Left lung (tissue), 10 donors: ENCODE measurements around the gene MSH3. TPM values are rescaled to one million over a fixed set of nuclear protein-coding genes. Genes with fewer than 3 reads are reported as not detected.

Experiments
- ATAC-seq: fragments of 200-7000 bp; cut with Tn5 transposase; one replicate; pipeline ENCODE4 v1.9.1; 2020; ENCODE audit warnings: moderate library complexity
- DNase-seq, 4 donors: peaks; one replicate each; pipeline ENCODE4 v3.0.0-alpha.2; 2013 to 2020
- H3K27ac ChIP-seq, 2 donors: fragments of 200-600 bp; sonication (generic) in 1 of 2; one replicate each; pipeline versions ENCODE4 v1.5.0 to v1.8.0; 2020 to 2021
- H3K27me3 ChIP-seq, 2 donors: fragments of 200-600 bp; sonication (generic) in 1 of 2; one replicate each; pipeline versions ENCODE4 v1.5.0 to v1.8.0; 2020 to 2021
- H3K36me3 ChIP-seq, 2 donors: fragments of 200-600 bp; sonication (generic) in 1 of 2; one replicate each; pipeline versions ENCODE4 v1.5.0 to v1.8.0; 2020 to 2021
- H3K4me1 ChIP-seq, 2 donors: fragments of 200-600 bp; one replicate each; pipeline ENCODE4 v1.8.0; 2021
- H3K4me3 ChIP-seq, 2 donors: fragments of 200-600 bp; sonication (generic) in 1 of 2; one replicate each; pipeline versions ENCODE4 v1.5.0 to v1.8.0; 2020 to 2021; ENCODE audit warnings: mild to moderate bottlenecking in 1 of 2
- H3K9me3 ChIP-seq, 2 donors: fragments of 200-600 bp; sonication (generic) in 1 of 2; one replicate each; pipeline versions ENCODE4 v1.5.0 to v1.8.0; 2020 to 2021
- intact Hi-C, 2 donors: fragments of 100-400 bp; cut with DNase I; formaldehyde crosslinking; loops; one replicate each; pipeline versions ENCODE4 v1.11.2 to v1.14.2; 2022
- polyA plus RNA-seq, 6 donors: library from polyadenylated mRNA; unstranded; fragments of 120-200 nt; gene quantifications; one replicate each; pipeline ENCODE4 v1.2.1, GENCODE V29; 2013; ENCODE audit not compliant: insufficient read length in 6 of 6
- total RNA-seq, 2 donors: library from RNA; stranded (reverse); fragmentation: NEBNext Ultra II Directional; extraction: Animal tissue kit (Norgen Biotek cat#: 25700); gene quantifications; one replicate each; pipeline ENCODE4 v1.2.1, GENCODE V29; 2021
- TF ChIP-seq, protein P1 (sequence below), 2 donors: fragments of 200-600 bp; sonication (generic) in 1 of 2; IDR thresholded peaks; one replicate each; pipeline versions ENCODE4 v1.5.0 to v1.8.0; 2021; ENCODE audit warnings: antibody characterized with exemption in 2 of 2
- donor health status: DM: no; HTN: yes; CAD: no.
- donor health status: DM: no; HTN: no; CAD: no.

The MSH3 gene
- total and polyA plus RNA-seq, 8 donors = 12.7 to 20.1 (median 16.2) TPM

DNA sequence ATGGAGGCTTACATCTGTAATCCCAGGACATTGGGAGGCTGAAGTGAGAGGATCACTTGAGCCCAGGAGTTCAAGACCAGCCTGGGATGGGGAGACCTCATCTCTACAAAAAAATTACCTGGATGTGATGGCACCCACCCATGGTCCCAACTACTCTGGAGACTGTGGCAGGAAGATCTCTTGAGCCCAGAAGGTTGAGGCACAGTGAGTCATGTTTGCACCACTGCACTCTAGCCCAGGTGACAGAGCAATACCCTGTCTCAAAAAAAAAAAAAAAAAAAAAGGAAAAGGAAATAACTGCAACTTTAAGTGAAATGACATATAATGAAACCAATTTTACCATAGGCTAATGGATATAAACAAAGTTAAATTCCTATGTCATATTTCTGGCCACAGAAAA, 152.5 kb downstream of the MSH3 start:
- peaks cover 0 to 12% of the 10 kb centered on the region in 2 donors for H3K36me3 ChIP-seq
- no peak for DNase-seq
- no peak overlapping the region for H3K27ac ChIP-seq
- no peaks in the 10 kb centered on the region for H3K27me3 ChIP-seq
- ATAC-seq = no peak
- no peaks in the 10 kb centered on the region for H3K4me1 ChIP-seq
- H3K4me3 ChIP-seq = no peak overlapping the region
- TF ChIP-seq, protein P1, sequence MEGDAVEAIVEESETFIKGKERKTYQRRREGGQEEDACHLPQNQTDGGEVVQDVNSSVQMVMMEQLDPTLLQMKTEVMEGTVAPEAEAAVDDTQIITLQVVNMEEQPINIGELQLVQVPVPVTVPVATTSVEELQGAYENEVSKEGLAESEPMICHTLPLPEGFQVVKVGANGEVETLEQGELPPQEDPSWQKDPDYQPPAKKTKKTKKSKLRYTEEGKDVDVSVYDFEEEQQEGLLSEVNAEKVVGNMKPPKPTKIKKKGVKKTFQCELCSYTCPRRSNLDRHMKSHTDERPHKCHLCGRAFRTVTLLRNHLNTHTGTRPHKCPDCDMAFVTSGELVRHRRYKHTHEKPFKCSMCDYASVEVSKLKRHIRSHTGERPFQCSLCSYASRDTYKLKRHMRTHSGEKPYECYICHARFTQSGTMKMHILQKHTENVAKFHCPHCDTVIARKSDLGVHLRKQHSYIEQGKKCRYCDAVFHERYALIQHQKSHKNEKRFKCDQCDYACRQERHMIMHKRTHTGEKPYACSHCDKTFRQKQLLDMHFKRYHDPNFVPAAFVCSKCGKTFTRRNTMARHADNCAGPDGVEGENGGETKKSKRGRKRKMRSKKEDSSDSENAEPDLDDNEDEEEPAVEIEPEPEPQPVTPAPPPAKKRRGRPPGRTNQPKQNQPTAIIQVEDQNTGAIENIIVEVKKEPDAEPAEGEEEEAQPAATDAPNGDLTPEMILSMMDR (IDR thresholded peaks at IDR 0.05) = no peak
- intact Hi-C loops = no loop called here
- H3K9me3 ChIP-seq = no peaks in the 10 kb centered on the region

DNA sequence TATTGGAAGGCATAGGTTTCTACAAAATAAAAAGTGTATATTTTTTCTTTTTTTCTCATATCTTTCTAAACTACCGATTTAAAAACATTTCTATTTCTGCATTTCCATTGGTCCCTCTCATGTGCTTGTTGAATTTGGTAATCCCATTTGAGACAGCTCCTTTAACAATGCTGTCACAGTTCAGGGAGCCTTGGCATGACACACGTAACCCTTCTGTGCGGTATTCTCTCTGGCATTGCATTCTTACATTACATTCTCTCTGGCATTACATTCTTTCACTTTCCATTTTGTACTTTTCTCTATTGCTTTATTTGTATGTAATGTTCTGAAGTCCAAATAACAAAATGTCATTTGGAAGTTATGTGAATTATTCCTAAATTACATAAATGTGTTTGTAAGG, 155.0 kb downstream of the MSH3 start:
- DNase-seq (no peak), ATAC-seq (no peak)
- Histone ChIP-seq H3K27me3 (no peaks in the 10 kb centered on the region), H3K36me3 (peaks cover 0 to 23% of the 10 kb centered on the region in 2 donors), H3K9me3 (no peaks in the 10 kb centered on the region), H3K4me1 (no peaks in the 10 kb centered on the region), H3K27ac (no peak overlapping the region), H3K4me3 (no peak overlapping the region)
- intact Hi-C loops = no loop called here
- TF ChIP-seq, protein P1 (IDR thresholded peaks at IDR 0.05) = no peak

DNA sequence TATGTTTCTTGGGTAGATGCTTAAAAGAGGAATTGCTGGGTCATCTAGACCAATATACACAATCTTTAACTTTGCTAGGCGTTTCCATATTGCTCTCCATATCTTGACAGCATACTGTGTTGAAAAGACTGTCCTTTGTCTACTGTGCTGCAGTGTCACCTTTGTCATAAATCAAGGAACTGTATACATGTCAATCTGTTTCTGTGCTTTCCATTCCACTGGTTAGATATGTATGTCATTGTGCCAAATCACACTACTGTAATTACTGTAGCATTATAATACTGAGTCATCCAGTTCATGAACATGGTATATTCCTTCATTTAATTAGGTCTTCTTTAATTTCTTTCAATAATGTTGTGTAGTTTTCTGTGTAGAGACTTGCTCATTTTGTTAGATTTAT, 156.0 kb downstream of the MSH3 start:
- no peak overlapping the region for H3K27ac ChIP-seq
- intact Hi-C loops = no loop called here
- H3K27me3 ChIP-seq = no peaks in the 10 kb centered on the region
- H3K4me1 ChIP-seq = no peaks in the 10 kb centered on the region
- H3K36me3 ChIP-seq = peaks cover 0 to 28% of the 10 kb centered on the region in 2 donors
- H3K9me3 ChIP-seq = no peaks in the 10 kb centered on the region
- DNase-seq (no peak), ATAC-seq (no peak)
- TF ChIP-seq, protein P1 (IDR thresholded peaks at IDR 0.05) = no peak
- H3K4me3 ChIP-seq = no peak overlapping the region

DNA sequence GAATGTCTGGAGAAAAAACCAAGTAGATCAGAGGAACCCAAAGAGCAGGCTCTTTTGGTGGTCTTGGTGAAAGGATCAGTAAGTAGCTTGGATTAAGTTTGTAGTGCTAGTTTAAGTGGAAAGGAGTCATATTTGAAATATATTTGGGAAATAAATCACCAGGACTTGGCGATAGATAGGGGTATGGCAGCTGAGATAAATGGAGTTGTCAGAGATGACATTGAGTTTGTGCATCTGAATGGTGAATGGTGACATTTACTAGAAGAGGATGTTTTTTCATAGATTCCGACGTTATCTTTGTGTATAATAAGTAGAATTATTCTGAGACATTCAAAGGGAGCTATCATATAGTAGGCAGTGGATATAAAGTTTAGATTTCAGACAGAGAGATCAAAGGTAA, 162.1 kb downstream of the MSH3 start:
- H3K4me1 ChIP-seq = no peaks in the 10 kb centered on the region
- TF ChIP-seq, protein P1 (IDR thresholded peaks at IDR 0.05) = no peak
- peaks cover 0 to 24% of the 10 kb centered on the region in 2 donors for H3K36me3 ChIP-seq
- no peaks in the 10 kb centered on the region for H3K27me3 ChIP-seq
- no peak for ATAC-seq
- DNase-seq = no peak
- no peaks in the 10 kb centered on the region for H3K9me3 ChIP-seq
- no peak overlapping the region for H3K27ac ChIP-seq
- intact Hi-C loops = no loop called here
- no peak overlapping the region for H3K4me3 ChIP-seq

DNA sequence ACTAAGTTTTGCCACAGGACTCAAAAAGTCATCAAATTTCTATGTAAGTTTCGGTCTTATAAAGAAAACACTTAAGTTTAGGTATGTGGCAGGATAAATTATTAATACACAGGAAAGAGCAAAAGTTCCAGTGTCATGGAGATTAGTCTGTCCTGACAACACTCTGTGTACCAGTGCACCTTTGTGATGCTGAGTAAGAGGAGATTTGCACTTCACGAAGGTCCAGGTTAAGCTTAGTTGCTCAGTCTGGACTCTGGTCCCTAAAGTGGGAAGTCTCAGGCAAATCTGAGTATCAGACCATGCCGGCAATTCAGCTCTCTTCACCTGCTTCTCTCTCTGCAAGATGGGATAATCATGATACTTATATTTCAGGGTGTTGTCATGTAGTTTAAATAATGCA, 166.2 kb downstream of the MSH3 start:
- H3K27me3 ChIP-seq = no peaks in the 10 kb centered on the region
- no peak for DNase-seq
- no peak for ATAC-seq
- H3K9me3 ChIP-seq = no peaks in the 10 kb centered on the region
- intact Hi-C loops = no loop called here
- H3K4me1 ChIP-seq = peaks cover 0 to 3% of the 10 kb centered on the region in 2 donors
- no peak overlapping the region for H3K27ac ChIP-seq
- peaks cover 0 to 7% of the 10 kb centered on the region in 2 donors for H3K36me3 ChIP-seq
- TF ChIP-seq, protein P1 (IDR thresholded peaks at IDR 0.05) = no peak
- no peak overlapping the region for H3K4me3 ChIP-seq
